Activated CD4-positive, CD25-positive, alpha-beta regulatory T cell treated with anti-CD3 and anti-CD28 coated beads, Interleukin-2, amount 50 U/mL, for 16 hours (primary cell): ENCODE results near the gene SRXN1.
"Not testable (repeated sequence)": the region's sequence is repeated elsewhere in the genome, so short reads cannot be mapped to it uniquely, and the experiment has no call there.

Experiments
- DNase-seq: peaks from one replicate; pipeline ENCODE4 v3.0.0-alpha.2; 2020; ENCODE audit warnings: low read depth, low spot score

Gene SRXN1

DNA sequence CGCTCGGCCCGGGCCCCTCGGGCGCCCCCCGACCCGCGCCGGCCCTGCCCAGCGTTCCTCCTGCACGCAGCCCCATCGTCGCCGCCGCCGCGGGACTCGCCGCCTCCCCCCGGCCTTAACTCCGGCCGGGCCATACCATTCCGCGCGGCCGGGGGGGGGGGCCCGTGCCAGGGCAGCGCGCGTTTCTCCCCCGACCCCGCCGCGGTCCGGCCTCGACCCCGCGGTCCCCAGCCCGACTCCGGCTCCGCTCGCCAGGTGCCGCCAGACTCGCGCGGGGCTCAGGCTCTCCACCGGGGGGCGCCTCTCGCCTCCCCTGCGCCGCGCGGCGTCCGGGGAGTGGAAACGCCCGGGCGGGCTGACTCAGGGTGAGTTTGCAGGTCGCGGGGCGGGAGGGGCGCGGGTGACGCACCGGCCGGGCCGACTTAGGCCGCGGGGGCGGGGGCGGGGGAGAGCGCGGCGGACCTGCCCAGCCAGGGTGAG, at the start of gene SRXN1:
Gene SRXN1, minus strand, starts transcription at position 91 of the 480 bp plus-strand sequence. Its CDS starts 15 bp downstream, at position 76.
- peak; percentile 69 for DNase-seq

DNA sequence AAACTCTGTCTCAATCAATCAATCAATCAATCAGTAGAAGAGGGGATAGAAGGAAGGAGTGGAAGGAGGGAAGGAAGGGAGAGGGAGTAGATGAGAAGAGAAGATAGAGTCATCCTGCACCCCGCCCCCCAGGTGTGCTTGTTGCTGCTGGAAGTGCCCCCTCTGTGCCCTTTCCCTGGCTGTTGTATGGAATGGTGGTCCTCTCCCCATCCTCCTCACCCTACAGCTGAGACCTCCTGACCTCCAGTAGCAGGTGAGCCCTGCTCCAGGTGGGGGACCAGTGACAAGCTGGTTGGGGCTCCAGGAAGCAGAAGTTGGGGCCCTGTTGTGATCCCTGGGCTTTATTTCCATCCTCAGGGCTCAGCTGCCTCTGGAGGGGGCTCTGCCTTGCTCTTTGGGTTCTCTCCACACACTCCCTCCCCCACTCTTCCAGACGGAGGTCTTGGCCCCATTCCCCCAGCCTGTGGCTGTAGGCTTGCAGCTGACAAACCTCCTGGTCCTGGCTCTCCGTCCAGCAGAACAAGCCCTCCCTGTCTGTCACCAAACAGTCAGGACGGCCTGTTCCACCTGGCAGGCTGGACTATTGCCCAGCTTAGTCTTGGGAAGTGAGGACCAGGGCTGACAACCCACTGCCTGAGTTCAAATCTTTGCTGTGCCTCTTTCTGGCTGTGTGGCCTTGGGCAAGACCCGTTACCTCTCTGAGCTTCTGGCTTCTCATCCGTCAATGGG, 48.6 kb upstream of the SRXN1 start:
- DNase-seq = no peak

DNA sequence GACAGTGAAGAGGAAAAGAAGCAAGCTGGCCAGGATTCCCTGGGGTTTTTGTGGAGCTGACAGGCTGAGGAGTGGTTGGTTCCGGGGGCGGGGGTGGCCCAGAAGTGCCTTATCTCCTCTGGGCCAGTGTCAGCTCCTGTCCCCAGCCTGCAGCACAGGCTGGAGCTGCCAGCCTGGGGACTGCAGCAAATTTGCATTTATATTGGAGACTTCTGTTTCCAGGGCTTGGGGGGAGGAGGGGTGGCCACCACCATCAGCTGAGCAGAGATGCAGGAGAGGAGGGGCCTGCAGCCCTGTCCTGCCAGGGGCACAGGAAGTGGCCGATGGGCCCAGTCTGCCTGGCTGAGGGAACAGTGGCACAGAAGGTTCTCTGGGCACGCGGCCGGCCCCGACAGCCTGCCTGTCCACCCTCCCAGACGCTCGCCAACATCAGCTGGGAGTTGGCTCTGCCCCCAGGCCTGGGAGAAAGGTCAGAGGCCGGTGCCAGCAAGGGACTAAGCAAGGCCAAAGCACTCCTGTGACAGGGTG, 46.9 kb upstream of the SRXN1 start:
- no peak for DNase-seq

DNA sequence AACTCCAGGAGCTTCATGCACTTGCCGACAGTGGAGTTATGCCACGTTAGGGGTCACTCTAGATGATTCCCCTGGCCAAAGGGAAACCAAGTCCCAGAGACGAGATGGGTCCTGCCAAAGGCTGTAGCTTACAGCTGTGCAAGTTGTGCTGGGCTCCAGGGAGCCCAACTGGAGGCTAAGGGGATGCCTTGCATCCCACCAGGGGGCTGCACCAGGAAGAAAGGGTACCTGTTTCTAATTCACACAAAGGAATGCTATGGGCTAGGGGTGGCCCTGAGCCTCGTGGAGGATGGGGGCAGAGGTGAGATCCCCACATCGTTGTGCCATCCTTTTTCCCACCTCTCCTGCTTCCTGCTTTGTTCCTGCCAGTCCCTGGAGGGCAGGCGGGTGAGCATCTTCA, 46.3 kb upstream of the SRXN1 start:
- DNase-seq = no peak

DNA sequence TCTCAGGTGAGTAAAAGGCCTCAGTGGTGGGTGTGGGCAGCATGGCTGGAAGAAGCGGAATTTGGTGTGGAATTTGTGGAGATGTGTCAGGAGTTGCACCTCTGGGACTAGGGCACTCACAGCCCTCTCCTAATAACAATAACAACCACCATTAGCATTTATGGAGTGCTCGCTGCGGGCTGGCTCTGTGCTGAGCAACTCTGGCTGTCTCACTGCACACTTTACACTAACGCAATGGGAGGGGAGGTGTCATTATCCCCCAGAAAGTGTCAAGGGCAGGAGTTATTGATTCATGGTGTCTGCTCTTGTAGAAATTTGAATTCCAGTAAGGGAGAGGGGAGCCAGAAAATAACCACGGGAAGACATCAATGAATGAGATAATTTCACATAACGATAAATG, 45.3 kb upstream of the SRXN1 start:
- no peak for DNase-seq

DNA sequence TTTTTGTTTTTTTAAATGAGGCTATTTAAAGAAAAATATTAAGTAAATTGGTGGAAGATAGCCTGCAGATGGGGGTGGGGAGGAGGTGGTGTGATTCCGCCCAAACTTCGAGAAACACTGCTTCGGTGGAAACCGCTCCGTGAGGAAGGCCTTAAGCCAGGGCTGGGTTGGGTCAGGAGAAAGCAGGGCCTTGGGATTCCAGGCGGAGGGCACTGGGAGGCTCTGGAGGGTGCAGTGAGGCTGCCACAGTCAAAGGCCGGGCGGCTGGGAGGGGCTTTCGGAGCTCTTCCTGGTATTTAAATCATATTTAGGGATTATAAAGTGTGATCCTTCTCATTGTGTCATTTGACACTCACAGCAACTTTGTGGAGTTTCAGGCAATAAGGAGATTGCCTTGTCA, 44.8 kb upstream of the SRXN1 start:
- DNase-seq = no peak

DNA sequence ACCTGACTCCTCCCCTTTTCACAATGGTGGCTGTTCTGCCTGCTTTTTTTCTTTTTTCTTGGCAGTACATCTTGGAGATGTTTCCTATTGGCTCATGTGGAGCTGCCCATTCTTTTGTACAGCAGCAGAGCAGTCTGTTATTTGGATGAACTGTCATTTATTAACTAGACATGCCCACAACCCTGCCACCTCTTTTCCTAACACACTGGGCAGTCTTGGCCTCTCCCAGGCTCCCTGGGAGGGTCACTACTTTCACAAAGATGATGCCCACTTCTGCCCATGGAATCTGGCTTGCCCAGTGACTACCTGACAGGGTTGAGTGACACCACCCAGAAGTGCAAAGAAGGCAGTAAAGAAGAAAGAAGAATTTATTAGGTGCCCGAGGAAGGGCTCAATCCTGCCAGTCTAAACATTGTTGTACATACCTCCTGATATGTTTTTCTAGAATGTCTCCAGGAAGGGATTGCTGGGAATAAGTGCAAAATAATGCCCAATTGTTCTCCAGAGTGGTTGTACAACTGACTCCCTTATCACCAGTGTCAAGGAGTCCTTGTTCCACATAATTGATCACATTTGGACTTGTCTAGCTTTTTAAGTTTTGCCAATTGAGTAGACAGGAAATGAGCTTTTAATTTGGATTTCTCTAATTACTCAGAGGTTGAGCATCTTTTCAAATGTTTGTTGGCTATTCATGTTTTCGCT, 42.3 kb upstream of the SRXN1 start:
- no peak for DNase-seq

DNA sequence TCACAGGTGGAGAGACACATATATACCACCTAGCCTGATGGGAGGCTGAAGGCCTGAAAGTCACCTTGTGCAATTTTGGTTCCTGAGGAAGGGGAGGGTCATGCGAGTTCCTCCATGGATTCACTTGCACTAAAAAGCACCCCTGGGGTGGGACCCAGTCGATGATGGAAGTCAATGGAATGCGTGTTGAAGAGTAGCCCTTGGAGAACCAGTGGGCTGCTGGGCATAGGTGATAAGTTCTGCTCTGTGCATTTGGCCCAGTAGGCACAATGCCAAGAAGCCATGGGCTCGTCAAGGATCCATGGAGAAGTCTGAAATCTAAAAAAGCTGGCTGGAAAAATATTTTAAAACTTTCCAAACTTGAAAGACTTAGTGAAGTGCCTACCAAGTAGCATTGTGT, 41.5 kb upstream of the SRXN1 start:
- no peak for DNase-seq

DNA sequence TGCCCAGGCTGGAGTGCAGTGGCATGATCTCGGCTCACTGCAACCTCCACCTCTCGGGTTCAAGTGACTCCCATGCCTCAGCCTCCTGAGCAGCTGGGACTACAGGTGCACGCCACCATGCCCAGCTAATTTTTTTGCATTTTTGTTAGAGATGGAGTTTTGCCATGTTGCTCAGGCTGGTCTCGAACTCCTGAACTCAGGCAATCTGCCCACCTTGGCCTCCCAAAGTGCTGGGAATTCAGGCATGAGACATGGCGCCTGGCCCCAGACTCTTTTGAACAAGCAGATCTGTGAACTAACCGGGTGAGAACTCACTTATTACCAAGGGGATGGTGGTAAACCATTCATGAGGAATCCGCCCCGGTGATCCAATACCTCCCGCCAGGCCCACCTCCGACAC, 40.8 kb upstream of the SRXN1 start:
- not testable (repeated sequence) for DNase-seq

DNA sequence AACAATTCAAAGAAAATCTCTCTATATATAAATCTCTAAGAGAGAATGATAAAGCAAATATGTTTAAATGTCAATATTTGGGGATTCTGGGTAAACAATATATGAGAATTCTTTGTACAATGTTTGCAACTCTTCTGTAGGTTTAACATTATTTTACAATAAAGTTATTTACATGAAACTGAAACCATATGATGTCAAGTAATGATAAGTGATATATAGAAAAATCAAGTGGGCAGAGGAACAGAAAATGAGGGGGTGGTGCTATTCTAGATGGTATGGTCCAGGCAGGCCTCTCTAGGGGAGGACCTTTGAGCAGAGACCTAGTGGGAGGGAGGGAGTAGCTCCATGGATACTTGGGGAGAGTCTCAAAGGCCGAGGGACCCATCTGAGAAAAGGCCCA, 39.0 kb upstream of the SRXN1 start:
- no peak for DNase-seq

DNA sequence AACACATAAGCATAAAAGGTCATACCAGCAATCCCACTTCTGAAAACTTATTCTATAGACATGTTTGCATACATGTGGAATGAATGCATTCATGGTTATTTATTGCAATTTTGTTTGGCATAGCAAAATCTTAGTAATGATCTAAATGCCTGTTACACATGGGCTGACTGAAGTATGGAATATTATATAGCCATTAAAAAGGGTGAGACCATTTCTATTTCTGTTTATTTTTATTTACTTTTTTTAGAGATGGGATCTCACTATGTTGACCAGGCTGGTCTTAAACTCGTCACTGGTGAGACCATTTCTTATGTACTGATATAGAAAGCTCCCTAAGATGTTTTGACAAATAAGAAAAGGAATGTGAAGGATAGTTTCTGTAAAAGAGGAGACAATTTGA, 36.9 kb upstream of the SRXN1 start:
- no peak for DNase-seq

DNA sequence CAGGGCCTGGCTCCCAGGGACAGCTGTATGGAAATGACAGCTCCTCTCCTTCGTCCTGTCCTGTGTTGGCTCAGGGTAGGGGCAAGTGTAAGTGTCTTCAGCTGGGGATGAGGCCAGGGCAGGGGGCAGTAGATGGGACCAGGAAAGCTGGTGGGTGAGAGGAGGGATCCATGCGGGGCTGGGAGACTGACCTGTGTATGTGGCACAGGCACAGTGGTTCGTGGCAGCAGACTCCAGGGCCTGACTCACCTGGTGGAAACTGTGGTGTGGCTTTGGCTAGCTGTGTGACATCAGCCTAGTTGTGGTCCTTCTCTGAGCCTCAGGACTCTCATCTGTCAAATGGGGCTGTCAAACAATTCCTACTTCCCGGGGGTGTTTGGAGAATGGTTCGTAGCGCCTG, 36.3 kb upstream of the SRXN1 start:
- no peak for DNase-seq

DNA sequence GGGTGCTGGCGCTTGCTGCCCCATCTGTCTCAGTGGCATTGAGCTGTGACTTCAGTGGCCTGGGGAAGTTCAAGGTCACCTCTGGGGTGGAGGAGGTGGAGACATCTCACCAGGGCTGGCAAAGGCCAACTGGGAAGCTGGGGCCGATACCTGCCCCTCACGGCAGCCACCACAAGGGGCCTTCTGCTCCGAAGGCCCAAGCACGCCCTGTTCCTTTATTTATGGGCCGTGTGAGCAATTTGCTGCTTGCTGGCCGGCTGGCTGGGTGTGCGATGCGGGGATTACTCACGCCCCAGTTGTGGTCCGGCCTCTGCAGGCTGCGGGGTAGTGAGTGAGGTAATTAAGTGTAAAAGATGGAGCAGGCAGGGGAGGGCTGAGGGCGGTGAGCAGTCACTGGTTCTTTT, 35.8 kb upstream of the SRXN1 start:
- DNase-seq = no peak

DNA sequence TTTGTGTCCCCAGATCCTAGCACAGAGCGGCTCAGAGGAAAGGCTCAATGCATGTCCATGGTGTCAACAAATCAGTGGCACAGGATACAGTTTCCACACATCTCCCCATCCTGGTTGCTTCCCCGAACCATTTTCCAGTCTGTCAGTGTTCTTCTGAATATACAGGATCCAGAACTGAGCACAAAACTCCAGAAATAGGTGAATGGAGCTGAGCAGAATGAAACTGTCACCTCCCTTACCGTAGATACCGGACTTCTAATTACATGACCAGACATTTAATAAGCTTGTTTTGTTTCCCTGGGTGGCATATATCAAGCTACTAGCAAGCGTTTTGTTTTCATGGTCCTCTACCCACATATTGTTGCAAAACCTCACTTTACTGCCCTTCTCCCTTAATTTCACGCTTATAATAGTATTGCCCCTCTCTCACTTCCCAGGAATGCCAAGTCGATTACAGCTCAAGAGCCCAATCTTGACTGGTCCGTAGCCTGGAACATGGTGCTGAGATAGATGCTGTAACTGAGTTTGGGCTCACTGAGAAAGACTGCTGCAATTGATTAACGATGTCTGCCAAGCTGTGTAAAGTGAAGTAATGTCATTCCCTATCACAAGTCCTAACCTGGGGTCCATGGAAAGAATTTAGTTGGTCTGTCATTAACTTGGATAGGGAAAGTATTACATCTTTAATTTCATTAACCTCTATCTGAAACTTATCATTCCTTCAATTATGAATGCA, 34.6 kb upstream of the SRXN1 start:
- DNase-seq = no peak

DNA sequence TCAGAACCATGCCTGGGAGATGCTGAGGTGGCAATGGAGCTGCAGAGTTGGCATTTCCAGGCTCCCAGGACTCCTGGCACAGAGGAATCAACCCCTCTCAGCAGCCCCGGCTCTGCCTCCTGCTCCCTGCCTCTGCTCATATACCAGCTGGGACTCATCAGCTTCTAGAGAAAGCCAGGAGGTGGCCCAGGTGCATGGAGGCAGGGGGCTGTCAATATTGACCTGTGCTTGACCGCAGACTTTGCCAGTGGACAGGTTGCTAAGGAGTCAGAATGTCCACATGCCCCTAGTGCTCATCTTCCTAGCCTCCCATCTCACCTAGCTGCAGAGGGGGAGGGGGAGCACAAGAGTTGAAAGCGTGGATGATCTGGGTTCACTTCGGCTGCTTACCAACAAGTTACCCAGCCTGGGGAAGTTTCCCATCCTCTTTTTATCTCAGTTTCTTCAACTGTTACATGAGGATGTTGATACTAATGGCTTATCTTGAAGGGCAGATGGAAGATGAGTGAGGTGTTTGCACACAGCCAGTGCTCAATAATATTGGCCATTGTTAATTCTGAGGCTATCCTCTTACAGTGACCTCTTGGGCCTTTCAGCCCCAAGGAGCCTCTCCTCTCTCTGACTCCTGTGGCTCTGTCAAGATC, 31.8 kb upstream of the SRXN1 start:
- no peak for DNase-seq

DNA sequence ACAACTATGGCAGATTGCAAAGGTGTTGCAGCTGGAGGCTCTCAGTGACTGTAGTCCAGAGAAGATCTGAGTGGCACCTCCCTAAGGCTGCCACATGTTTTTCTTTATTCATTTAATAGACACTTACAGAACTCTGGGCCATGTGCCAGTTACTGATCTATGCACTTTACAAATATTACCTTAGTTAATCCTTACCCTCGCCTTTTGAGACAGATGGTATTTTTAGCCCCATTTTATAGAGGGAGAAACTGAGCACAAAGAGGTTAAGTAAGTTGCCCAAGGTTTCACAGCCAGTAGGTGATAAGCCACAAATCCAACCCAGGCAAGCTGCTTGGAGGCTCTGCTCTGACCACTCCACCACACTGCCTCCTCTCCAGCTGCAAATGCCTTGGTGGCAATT, 29.1 kb upstream of the SRXN1 start:
- no peak for DNase-seq

DNA sequence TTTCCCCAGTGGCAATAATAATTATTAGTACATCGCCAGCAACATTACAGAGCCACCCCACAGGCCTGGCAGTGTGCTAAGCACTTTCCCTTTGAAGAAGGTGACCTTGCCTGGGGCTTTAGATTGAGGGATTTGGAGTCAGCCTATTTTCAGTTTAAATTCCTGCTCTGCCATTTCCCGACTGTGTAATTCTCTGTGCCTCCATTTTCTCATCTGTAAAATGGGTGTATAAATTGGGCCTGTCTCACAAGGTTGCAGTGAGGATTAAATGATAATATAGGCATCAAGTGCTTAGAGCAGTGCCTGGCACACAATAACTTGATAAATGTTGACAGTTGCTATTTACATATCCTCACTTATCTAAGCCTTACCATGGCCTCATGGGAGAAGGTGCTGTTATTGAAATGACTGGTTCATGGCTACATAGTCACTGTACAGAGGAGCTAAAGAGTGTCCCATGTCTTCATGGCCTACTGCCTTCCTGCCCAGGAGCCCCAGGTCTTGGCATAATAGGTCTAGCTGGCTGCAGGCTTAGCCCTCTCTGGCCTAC, 27.7 kb upstream of the SRXN1 start:
- DNase-seq = no peak

DNA sequence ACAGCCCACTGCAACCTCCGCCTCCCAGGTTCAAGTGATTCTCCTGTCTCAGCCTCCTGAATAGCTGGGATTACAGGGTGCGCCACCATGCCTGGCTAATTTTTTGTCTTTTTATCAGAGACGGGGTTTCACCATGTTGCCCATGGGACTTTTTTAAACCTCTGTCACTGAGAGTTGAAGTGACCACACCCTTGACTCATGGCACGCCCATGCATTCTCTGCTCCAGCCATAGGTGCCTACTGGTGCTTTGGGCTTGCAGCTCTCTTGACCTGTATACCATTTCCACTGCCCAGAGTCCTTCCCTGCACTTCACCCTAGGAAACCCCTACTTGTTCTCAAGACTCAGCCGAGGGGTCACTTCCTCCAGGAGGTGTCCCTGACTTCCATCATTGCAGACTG, 25.0 kb upstream of the SRXN1 start:
- no peak for DNase-seq

DNA sequence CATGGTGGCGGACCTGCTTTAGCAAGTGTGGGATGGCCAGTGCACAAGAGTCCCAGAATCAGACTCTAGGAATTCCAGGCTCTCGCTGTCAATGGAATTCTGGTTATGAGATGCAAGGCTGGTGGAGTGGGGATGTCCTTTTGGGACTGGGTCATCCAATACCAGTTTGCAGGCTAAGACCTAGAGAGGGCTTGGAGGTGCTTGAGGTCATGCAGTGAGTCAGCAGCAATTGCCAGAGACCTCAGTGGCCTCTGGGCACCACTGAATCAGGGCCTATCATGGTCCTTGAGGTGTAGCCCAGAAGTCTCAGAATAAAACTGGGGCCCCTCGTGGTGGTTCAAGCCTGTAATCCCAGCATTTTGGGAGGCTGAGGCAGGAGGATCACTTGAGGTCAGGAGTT, 24.0 kb upstream of the SRXN1 start:
- no peak for DNase-seq

DNA sequence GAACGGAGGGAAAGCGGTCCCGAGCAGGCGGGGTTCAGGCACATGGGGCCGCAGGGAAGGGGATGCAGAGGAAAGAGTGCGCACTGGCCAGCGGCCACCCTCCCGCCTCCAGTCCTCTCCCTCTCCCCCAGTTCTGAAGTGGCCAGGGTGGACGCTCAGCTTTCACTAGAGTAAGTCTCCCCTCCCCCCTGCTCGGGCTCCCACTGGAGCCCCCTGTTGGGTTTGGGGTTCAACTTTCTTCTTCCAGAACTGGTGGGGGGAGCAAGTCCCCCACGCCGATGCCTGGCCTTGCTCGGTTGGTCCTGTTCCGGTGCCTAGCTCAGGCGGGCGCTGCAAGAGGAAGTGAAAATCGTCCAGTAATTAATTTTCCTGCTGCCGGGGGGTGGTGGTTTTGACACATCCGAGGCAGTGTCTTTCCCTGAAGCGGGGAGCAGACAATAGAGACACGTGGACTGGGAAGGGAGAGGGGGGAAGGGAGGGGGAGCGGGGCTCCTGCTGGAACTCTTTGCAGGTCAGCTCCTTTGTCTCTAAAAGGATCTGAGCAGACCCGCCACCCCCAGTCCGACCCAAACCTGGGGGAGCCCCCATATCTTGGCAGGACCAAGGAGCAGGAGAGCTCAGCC, 23.4 kb upstream of the SRXN1 start:
- DNase-seq = no peak
